Kidney epithelial cell (primary cell): Measurements from ENCODE around the gene CT45A3. TPM values are rescaled to one million over a fixed set of nuclear protein-coding genes. Genes with fewer than 3 reads are reported as not detected.
"Not testable (repeated sequence)": the region's sequence is repeated elsewhere in the genome, so short reads cannot be mapped to it uniquely, and the experiment has no call there.

Source experiments
- DNase-seq: peaks from one replicate; pipeline ENCODE4 v3.0.0-alpha.2; 2010; ENCODE audit warnings: low read depth
- H3K27me3 ChIP-seq: 2 replicates; pipeline ENCODE4 v1.6.0; 2011; ENCODE audit warnings: low read length; ENCODE audit not compliant: control insufficient read depth, insufficient read depth
- H3K36me3 ChIP-seq: 2 replicates; pipeline ENCODE4 v1.5.1; 2011; ENCODE audit warnings: low read length; ENCODE audit not compliant: control insufficient read depth, insufficient read depth
- H3K4me3 ChIP-seq: 2 replicates; pipeline ENCODE4 v1.5.1; 2011; ENCODE audit warnings: low read depth, mild to moderate bottlenecking, control low read depth, low read length
- total RNA-seq: library from RNA; depleted of rRNA; stranded (reverse); fragments of >200 nt; gene quantifications from 2 replicates; pipeline ENCODE4 v1.2.3, GENCODE V29; 2015
- TF ChIP-seq, protein P1 (sequence below): IDR thresholded peaks from 2 replicates; pipeline ENCODE4 v1.5.1; 2011; ENCODE audit warnings: mild to moderate bottlenecking, moderate library complexity, low read length, control low read depth, inconsistent platforms; ENCODE audit not compliant: insufficient read depth, poor library complexity, severe bottlenecking

CT45A3 gene, protein sequence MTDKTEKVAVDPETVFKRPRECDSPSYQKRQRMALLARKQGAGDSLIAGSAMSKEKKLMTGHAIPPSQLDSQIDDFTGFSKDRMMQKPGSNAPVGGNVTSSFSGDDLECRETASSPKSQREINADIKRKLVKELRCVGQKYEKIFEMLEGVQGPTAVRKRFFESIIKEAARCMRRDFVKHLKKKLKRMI
- not detected in 2 replicates for total RNA-seq

DNA sequence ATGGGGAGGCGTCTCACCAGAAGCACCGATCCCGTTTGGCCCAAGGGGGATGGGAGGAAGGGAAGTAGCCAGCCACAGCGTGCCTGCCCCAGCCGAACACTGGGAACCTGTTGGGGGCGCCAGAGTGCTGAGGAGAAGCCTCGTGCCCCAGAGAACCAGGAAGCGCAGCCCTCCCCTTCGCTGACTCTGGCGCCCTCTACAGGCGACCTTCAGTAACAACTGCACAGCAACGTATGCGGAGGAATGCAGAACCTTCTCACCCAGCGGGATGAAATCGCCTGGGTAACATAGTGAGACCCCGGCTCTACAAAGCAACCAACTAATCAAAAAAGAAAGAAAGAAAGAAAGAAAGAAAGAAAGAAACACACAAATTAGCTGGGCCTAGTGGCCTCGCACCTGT lies at the start of gene CT45A3:
CT45A3 (minus strand) TSS at position 101 of the 400 bp plus-strand sequence. CDS start 3,747 bp downstream, outside the sequence.
- not testable (repeated sequence) for H3K4me3 ChIP-seq, DNase-seq, H3K27me3 ChIP-seq, H3K36me3 ChIP-seq

DNA sequence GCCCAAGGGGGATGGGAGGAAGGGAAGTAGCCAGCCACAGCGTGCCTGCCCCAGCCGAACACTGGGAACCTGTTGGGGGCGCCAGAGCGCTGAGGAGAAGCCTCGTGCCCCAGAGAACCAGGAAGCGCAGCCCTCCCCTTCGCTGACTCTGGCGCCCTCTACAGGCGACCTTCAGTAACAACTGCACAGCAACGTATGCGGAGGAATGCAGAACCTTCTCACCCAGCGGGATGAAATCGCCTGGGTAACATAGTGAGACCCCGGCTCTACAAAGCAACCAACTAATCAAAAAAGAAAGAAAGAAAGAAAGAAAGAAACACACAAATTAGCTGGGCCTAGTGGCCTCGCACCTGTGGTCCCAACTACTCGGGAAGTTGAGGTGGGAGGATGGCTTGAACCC lies 34.7 kb upstream of the CT45A3 start, which contains the start of gene CT45A6:
CT45A6 (minus strand) TSS at position 101 of the 400 bp plus-strand sequence. CDS start 3,794 bp downstream, outside the sequence.
- not testable (repeated sequence) for DNase-seq, H3K4me3 ChIP-seq, H3K36me3 ChIP-seq, H3K27me3 ChIP-seq

DNA sequence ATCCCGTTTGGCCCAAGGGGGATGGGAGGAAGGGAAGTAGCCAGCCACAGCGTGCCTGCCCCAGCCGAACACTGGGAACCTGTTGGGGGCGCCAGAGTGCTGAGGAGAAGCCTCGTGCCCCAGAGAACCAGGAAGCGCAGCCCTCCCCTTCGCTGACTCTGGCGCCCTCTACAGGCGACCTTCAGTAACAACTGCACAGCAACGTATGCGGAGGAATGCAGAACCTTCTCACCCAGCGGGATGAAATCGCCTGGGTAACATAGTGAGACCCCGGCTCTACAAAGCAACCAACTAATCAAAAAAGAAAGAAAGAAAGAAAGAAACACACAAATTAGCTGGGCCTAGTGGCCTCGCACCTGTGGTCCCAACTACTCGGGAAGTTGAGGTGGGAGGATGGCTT lies 17.4 kb upstream of the CT45A3 start, which contains the start of gene CT45A5:
CT45A5 (minus strand) TSS at position 101 of the 400 bp plus-strand sequence. CDS start 3,774 bp downstream, outside the sequence.
- not testable (repeated sequence) for H3K36me3 ChIP-seq, DNase-seq, H3K27me3 ChIP-seq

DNA sequence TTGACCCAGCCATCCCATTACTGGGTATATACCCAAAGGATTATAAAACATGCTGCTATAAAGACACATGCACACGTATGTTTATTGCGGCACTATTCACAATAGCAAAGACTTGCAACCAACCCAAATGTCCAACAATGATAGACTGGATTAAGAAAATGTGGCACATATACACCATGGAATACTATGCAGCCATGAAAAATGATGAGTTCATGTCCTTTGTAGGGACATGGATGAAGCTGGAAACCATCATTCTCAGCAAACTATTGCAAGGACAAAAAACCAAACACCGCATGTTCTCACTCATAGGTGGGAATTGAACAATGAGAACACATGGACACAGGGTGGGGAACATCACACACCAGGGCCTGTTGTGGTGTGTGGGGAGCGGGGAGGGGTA lies 23.3 kb downstream of the CT45A3 start:
- H3K36me3 ChIP-seq, H3K4me3 ChIP-seq, DNase-seq, H3K27me3 ChIP-seq: not testable (repeated sequence)

More for the DNA sequence above, 17.4 kb upstream of the CT45A3 start, which contains the start of gene CT45A5:
- H3K4me3 ChIP-seq, result not testable (repeated sequence)

DNA sequence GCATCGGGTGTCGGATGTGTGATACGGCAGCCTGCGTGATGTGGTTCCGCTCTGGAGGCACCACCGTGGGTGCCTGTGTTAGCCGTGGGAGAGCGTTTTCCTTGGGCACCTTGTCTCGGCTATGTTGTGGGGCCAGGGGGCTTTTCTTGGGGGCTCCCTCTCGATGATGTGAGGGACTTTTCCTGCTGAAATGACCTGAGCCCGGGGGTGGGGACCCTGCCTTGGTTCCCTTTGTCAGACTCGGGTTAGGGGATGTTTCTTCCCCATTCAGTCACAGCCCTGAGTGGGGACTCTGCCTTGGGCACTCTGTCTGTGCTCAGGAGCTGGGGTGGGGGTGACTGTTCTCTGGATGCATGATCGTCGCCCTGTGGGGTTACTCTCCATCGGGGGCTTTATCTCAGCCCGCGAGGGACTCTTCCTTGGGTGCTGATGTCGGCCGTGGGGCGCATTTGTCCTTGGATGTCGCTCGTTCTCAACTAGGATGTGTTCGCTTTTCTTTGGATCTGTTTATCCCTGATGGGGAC lies 26.7 kb downstream of the CT45A3 start:
- no peaks in the 10 kb centered on the region for H3K27me3 ChIP-seq
- no peak overlapping the region for H3K4me3 ChIP-seq
- TF ChIP-seq, protein P1, sequence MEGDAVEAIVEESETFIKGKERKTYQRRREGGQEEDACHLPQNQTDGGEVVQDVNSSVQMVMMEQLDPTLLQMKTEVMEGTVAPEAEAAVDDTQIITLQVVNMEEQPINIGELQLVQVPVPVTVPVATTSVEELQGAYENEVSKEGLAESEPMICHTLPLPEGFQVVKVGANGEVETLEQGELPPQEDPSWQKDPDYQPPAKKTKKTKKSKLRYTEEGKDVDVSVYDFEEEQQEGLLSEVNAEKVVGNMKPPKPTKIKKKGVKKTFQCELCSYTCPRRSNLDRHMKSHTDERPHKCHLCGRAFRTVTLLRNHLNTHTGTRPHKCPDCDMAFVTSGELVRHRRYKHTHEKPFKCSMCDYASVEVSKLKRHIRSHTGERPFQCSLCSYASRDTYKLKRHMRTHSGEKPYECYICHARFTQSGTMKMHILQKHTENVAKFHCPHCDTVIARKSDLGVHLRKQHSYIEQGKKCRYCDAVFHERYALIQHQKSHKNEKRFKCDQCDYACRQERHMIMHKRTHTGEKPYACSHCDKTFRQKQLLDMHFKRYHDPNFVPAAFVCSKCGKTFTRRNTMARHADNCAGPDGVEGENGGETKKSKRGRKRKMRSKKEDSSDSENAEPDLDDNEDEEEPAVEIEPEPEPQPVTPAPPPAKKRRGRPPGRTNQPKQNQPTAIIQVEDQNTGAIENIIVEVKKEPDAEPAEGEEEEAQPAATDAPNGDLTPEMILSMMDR, result no peak
- DNase-seq, result no peak
- H3K36me3 ChIP-seq, result no peaks in the 10 kb centered on the region

DNA sequence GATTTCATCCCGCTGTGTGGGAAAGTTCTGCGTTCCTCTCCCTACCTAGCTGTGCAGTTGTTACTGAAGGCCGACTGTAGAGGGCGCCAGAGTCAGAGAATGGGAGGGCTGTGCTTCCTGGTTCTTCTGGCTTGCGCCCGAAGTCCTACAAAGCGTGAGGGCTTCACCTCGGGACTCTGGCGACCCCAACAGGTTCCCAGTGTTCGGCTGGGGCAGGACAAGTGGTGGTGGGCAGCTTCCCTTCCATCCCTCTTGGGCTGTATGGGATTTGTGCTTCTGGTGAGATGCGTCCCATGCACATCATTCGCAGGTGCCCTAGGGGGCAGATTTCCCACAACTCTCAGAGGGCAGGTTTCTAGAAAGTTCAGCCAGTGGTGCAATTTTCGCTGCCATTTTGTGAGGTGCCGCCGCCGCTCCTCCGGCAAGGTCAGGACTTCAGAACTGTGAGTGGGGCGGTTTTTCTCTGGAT lies 27.3 kb downstream of the CT45A3 start:
- no peaks in the 10 kb centered on the region for H3K36me3 ChIP-seq
- DNase-seq, result no peak
- H3K27me3 ChIP-seq, result no peaks in the 10 kb centered on the region
- TF ChIP-seq, protein P1, result peak; percentile 45
- no peak overlapping the region for H3K4me3 ChIP-seq

DNA sequence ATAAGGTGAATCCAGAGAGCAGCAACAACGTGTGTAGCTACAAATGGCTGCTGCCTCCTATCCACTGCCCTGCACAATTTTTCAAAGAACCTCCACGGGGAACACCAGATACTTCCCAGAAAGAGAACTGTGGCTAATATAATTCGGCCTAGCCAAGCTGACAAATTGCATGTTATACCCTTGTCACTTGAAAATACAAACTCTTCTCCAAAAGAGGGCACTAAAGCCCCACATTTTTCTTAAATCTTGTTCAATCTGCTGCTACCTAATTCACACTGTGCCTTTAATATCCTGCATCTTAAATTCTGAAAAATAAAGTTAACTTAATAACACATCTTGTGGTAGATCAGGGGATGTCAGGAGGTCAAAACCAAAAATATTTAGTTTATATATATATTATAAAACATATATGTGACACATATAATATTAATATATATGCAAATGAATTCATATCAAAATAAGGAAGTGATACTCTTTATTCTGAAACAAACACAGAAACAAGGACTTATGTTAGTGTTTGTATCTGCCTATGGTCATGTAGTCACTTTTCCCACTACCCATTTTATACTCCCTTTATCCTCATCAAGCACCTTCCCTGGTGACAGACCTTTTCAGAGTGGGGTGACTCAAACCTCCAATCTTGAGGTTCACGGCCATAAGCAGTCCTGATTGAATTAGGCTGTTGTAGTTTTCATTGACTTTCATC lies 30.5 kb downstream of the CT45A3 start:
- no peak for DNase-seq
- no peaks in the 10 kb centered on the region for H3K36me3 ChIP-seq
- TF ChIP-seq, protein P1, result no peak
- no peak overlapping the region for H3K4me3 ChIP-seq
- H3K27me3 ChIP-seq, result no peaks in the 10 kb centered on the region

DNA sequence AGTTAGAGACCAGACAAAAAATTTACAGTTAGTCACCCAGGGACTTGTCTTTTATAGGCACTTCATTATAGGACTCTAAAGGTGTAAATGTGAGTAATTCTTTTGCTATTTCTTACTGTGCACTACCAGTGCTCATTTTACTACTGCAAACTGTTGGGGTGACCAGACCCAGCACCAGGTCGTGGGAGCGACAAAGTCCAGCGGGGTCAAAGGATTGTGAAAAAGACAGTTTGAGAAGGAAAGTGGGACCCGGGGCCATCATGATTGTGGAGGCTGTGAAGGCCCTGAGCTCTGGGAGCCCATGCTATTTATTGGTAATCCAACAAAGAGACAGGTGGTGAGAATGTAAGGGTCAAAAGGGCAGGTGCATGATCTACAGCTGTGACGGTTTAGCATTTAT lies 33.3 kb downstream of the CT45A3 start:
- H3K36me3 ChIP-seq, DNase-seq, H3K27me3 ChIP-seq, H3K4me3 ChIP-seq: not testable (repeated sequence)
